Right atrium auricular region (tissue), 2 donors: ENCODE data around the gene IL17F. TPM values are rescaled to one million over a fixed set of nuclear protein-coding genes. Genes with fewer than 3 reads are reported as not detected.

ENCODE experiments used
- DNase-seq: peaks from one replicate; pipeline ENCODE4 v3.0.0-alpha.2; 2019; ENCODE audit warnings: low spot score
- H3K27ac ChIP-seq, 2 donors: fragments of 200-600 bp; sonication (generic); 1 replicate in 1 of 2; 2 replicates in 1 of 2; pipeline ENCODE4 v1.5.1; 2016 to 2019
- H3K27me3 ChIP-seq, 2 donors: fragments of 200-600 bp; sonication (generic); one replicate each; pipeline versions ENCODE4 v1.5.1 to v1.6.0; 2017 to 2019
- H3K36me3 ChIP-seq: fragments of 200-600 bp; sonication (generic); one replicate; pipeline ENCODE4 v1.5.1; 2016
- H3K4me1 ChIP-seq, 2 donors: fragments of 200-600 bp; sonication (generic); one replicate each; pipeline versions ENCODE4 v1.5.1 to v1.6.0; 2017 to 2019
- H3K4me3 ChIP-seq, 2 donors: fragments of 200-600 bp; sonication (generic); 1 replicate in 1 of 2; 2 replicates in 1 of 2; pipeline ENCODE4 v1.5.1; 2017 to 2019; ENCODE audit warnings: mild to moderate bottlenecking in 1 of 2, moderate library complexity in 1 of 2
- H3K9me3 ChIP-seq, 2 donors: fragments of 200-600 bp; sonication (generic); one replicate each; pipeline ENCODE4 v1.5.1; 2019
- CTCF ChIP-seq, 2 donors: fragments of 200-600 bp; sonication (generic); IDR thresholded peaks; one replicate each; pipeline ENCODE4 v1.5.1; 2019; ENCODE audit warnings: antibody characterized with exemption in 2 of 2
- total RNA-seq, 2 donors: library from RNA; depleted of rRNA; stranded (reverse); fragments of >200 nt; gene quantifications; one replicate each; pipeline ENCODE4 v1.1.0, GENCODE V29; 2016

The IL17F gene
- total RNA-seq, 2 donors from 2014 or later, result not detected

DNA sequence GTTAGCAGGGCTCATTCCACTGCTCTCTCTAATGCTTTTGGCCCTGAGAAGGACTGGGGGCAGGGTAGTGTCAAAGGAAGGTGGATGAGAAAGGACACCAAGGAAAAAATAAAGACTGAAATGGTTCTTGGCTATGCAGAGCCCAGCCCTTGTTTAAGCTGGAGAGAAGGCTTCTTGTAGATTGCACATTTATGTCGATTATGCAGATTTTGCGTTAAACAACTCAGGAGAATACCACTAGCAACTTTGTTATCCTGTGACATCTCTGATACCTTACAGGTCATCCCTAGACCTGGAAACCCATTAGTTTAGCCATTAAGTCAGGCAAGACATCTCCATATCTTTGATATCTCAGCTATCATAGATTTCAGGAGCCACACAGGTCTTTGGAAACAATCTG is 11.1 kb upstream of the IL17F start:
- Histone ChIP-seq H3K27ac (no peak overlapping the region), H3K9me3 (no peaks in the 10 kb centered on the region), H3K27me3 (no peaks in the 10 kb centered on the region), H3K4me1 (no peaks in the 10 kb centered on the region), H3K4me3 (no peak overlapping the region), H3K36me3 (no peaks in the 10 kb centered on the region)
- no peak for TF ChIP-seq CTCF (IDR thresholded peaks at IDR 0.05)
- no peak for DNase-seq

DNA sequence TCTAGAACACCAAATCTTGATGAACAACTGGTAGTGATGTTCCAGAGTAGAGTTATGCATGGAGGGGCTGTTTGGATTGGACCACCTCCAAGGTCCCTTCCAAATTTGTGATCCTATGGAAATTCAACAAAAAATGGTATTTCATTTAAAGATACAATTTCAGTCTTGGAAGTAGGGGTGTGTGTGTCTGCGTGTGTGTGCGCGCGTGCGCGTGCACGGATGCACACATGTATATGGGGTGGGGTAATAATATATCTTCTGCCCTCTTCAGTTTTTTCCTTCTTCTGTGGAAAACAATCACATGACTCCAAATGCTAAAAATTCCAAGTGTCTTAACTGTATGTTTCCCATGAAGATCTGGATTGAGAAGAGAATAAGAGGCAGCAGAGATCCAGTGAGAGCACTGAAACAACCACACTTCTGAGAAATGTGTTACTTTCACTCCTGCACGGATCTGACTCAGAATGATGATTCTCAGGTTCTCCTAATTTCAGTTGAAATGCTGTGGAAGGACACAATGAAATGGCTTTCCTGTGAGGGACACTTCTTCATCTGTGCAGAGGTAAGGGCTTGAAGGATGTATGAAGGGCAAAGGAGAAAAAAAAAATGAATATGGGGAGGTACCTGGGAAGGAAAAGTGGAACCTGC is 10.6 kb upstream of the IL17F start:
- Histone ChIP-seq H3K9me3 (no peaks in the 10 kb centered on the region), H3K4me1 (no peaks in the 10 kb centered on the region), H3K27me3 (no peaks in the 10 kb centered on the region), H3K4me3 (no peak overlapping the region), H3K36me3 (no peaks in the 10 kb centered on the region), H3K27ac (no peak overlapping the region)
- no peak for TF ChIP-seq CTCF (IDR thresholded peaks at IDR 0.05)
- no peak for DNase-seq

DNA sequence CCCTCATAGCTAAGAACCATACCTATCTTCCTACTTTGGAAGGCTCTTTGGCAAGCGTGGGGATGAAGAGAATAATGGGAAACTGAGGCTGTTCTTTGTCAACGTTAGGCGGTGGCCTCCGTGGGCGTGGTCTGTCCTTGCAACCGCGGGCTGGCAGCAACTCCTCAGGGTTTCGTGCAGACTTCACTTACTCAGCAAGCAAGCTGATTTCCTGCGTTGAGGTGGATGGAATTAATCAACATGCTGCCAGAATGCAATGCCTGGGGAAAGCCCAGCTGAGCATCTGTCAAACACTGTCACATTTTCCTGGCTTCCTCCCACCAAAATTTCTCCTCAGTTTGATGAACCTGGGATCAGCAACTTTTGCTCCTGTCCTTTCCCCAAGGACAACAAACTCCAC is 9.2 kb upstream of the IL17F start:
- no peaks in the 10 kb centered on the region for H3K4me1 ChIP-seq
- TF ChIP-seq CTCF (IDR thresholded peaks at IDR 0.05), result no peak
- no peak overlapping the region for H3K27ac ChIP-seq
- H3K4me3 ChIP-seq, result no peak overlapping the region
- no peaks in the 10 kb centered on the region for H3K9me3 ChIP-seq
- no peaks in the 10 kb centered on the region for H3K36me3 ChIP-seq
- DNase-seq, result no peak
- H3K27me3 ChIP-seq, result no peaks in the 10 kb centered on the region

DNA sequence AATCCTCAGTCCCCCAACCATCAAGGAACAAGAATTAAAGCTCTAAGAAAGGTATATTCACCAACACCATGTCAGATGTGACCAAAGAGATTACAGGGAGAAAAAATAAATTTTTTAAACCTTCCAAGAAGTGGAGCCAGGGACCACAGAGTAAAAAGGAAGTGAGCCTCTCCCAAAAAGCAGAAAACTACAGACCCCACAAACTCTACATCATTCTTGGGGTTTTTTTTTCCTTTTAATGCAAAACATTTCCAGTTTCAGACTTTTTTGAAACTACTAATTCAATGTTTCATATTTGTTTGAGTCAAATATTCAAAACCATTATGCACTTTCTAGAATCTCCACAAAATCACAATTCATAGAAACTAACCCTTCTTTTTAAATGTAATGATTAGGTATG is 6.8 kb upstream of the IL17F start:
- DNase-seq, result no peak
- Histone ChIP-seq H3K27me3 (no peaks in the 10 kb centered on the region), H3K4me1 (no peaks in the 10 kb centered on the region), H3K9me3 (no peaks in the 10 kb centered on the region), H3K4me3 (no peak overlapping the region), H3K27ac (no peak overlapping the region), H3K36me3 (no peaks in the 10 kb centered on the region)
- no peak for TF ChIP-seq CTCF (IDR thresholded peaks at IDR 0.05)

DNA sequence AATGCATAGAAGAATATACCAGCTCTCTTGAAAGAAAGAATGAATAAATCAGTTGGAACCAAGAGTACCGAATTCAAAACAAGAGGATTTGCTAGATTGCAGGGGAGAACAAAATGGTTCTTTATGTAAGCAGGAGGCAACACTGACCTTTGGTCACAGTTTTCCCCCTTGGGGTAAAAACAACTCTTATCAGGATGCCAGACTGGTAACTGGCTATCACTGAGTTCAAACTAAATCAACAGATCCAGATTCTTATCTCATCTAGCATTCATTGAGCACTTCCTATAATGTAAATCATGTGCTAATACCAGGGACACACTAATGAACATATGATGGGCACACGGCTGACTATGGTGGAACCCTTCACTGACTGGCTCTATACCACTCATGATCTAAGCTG is 4.8 kb upstream of the IL17F start:
- H3K4me1 ChIP-seq, result no peaks in the 10 kb centered on the region
- DNase-seq, result no peak
- no peaks in the 10 kb centered on the region for H3K36me3 ChIP-seq
- H3K9me3 ChIP-seq, result no peaks in the 10 kb centered on the region
- H3K27me3 ChIP-seq, result no peaks in the 10 kb centered on the region
- TF ChIP-seq CTCF (IDR thresholded peaks at IDR 0.05), result no peak
- no peak overlapping the region for H3K4me3 ChIP-seq
- H3K27ac ChIP-seq, result no peak overlapping the region

DNA sequence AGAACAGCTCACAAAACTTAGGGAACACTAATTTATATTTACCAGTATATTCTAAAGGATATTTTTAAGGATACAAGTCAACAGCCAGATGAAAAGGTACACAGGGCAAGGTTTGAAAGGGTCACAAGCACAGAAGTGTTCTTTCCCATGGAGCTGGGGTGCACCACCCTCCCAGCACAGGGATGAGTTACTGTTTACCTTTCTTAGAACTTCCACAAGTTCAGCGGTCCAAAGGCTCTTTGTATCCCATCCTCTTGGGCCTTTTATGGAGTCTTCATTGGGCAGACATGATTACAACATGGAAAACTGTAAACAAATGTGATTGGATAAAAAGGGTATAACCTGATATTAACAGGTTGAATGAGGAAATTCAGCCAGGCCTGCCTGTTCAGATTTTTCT is 1.1 kb upstream of the IL17F start:
- no peak overlapping the region for H3K4me3 ChIP-seq

More for the DNA sequence above, 1.1 kb upstream of the IL17F start:
- DNase-seq, result no peak
- H3K4me1 ChIP-seq, result no peaks in the 10 kb centered on the region
- no peaks in the 10 kb centered on the region for H3K27me3 ChIP-seq
- TF ChIP-seq CTCF (IDR thresholded peaks at IDR 0.05), result no peak
- no peak overlapping the region for H3K27ac ChIP-seq
- H3K36me3 ChIP-seq, result no peaks in the 10 kb centered on the region
- no peaks in the 10 kb centered on the region for H3K9me3 ChIP-seq
